Endodermal cell (in vitro differentiated cells): Measurements from ENCODE around the gene VWA8. TPM values are rescaled to one million over a fixed set of nuclear protein-coding genes. Genes with fewer than 3 reads are reported as not detected.

Source experiments
- DNase-seq: peaks from one replicate; pipeline ENCODE4 v3.0.0-alpha.2; 2017
- H3K27ac ChIP-seq: 2 replicates; pipeline ENCODE4 v1.5.1; 2013; ENCODE audit warnings: mild to moderate bottlenecking, low read depth, low read length, moderate library complexity
- H3K27me3 ChIP-seq: 2 replicates; pipeline ENCODE4 v1.6.1; 2013; ENCODE audit warnings: mild to moderate bottlenecking, low read length, moderate library complexity; ENCODE audit not compliant: insufficient read depth, control insufficient read depth, poor library complexity, severe bottlenecking
- H3K36me3 ChIP-seq: 2 replicates; pipeline ENCODE4 v1.7.0; 2013; ENCODE audit warnings: mild to moderate bottlenecking, low read length, moderate library complexity; ENCODE audit not compliant: control insufficient read depth, insufficient read depth
- H3K4me1 ChIP-seq: one replicate; pipeline ENCODE4 v1.7.0; 2013; ENCODE audit warnings: low read length; ENCODE audit not compliant: control insufficient read depth, insufficient read depth
- H3K4me3 ChIP-seq: 2 replicates; pipeline ENCODE4 v1.5.1; 2013; ENCODE audit warnings: mild to moderate bottlenecking, low read length, moderate library complexity
- H3K9ac ChIP-seq: 2 replicates; pipeline ENCODE4 v1.6.1; 2013; ENCODE audit warnings: mild to moderate bottlenecking, low read length, moderate library complexity; ENCODE audit not compliant: poor library complexity, severe bottlenecking; ENCODE audit errors: extremely low read depth
- H3K9me3 ChIP-seq: 2 replicates; pipeline ENCODE4 v1.6.1; 2013; ENCODE audit warnings: mild to moderate bottlenecking, low read length, moderate library complexity; ENCODE audit not compliant: control insufficient read depth
- H3K27ac Mint-ChIP-seq: 2 replicates; pipeline ENCODE4 v1.8.0; 2020; ENCODE audit warnings: mixed read lengths
- H3K27me3 Mint-ChIP-seq: 2 replicates; pipeline ENCODE4 v1.8.0; 2021; ENCODE audit warnings: mild to moderate bottlenecking, mixed read lengths; ENCODE audit not compliant: insufficient read depth
- H3K36me3 Mint-ChIP-seq: 2 replicates; pipeline ENCODE4 v1.8.0; 2020; ENCODE audit warnings: low read depth, mixed read lengths
- H3K4me1 Mint-ChIP-seq: 2 replicates; pipeline ENCODE4 v1.8.0; 2020; ENCODE audit warnings: mixed read lengths
- H3K4me3 Mint-ChIP-seq: 2 replicates; pipeline ENCODE4 v1.8.0; 2020; ENCODE audit warnings: mild to moderate bottlenecking, moderate library complexity, mixed read lengths
- H3K9me3 Mint-ChIP-seq: 2 replicates; pipeline ENCODE4 v1.8.0; 2020; ENCODE audit warnings: mild to moderate bottlenecking, mixed read lengths
- WGBS, 2 experiments: methylation state at CpG; one replicate each; pipeline versions ENCODE4 v1.1.5 to v1.1.7; 2013; ENCODE audit warnings: missing lambda C conversion rate in 2 of 2, mixed read lengths in 1 of 2; ENCODE audit not compliant: insufficient coverage in 1 of 2, insufficient read length in 1 of 2; 5-methylcytosine and 5-hydroxymethylcytosine counted together
- total RNA-seq, 2 donors: library from RNA; stranded (reverse); fragmentation: NEBNext Ultra II Directional in 1 of 2; extraction: Animal tissue kit (Norgen Biotek cat#: 25700) in 1 of 2; gene quantifications; 2 replicates in 1 of 2; 3 replicates in 1 of 2; pipeline ENCODE4 v1.2.1, GENCODE V29; 2021
- TF ChIP-seq, protein P1 (sequence below): fragments of 200-600 bp; sonication (generic); conservative IDR thresholded peaks from 2 replicates; pipeline ENCODE4 v1.5.0; 2021; ENCODE audit warnings: antibody characterized with exemption, mild to moderate bottlenecking

Gene VWA8
- total RNA-seq, 2 donors from 2014 or later = 24.6 to 25.6 TPM

DNA sequence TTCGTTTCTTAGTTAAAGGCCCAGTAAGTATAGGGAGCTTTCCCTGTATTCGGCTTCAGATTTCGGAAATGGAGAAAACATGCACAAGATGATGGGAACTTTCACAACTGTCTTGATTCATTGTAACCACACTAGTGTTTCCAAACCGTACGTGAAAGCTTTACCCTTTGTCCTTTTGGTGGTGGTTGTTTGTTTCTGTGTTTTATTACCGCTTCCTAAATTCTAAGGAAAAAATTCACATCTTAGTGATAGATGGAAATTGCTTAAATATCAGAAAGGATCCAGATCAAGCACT lies 504 bp upstream of the VWA8 start:
- H3K27ac ChIP-seq = no peak overlapping the region
- WGBS, 2 experiments = 52 to 56% methylated on average over 3 to 6 of the region's 6 CpGs
- no peaks in the 10 kb centered on the region for H3K9me3 ChIP-seq
- no peak for DNase-seq
- Mint-ChIP-seq H3K36me3 (no peaks in the 10 kb centered on the region), H3K27ac (peak overlapping the region; percentile 96), H3K9me3 (no peaks in the 10 kb centered on the region), H3K4me1 (peaks cover 33% of the 10 kb centered on the region), H3K4me3 (peak overlapping the region; percentile 85), H3K27me3 (peaks cover 12% of the 10 kb centered on the region)
- H3K4me1 ChIP-seq = peaks cover 6% of the 10 kb centered on the region
- H3K9ac ChIP-seq = peak overlapping the region; percentile 58
- TF ChIP-seq, protein P1, sequence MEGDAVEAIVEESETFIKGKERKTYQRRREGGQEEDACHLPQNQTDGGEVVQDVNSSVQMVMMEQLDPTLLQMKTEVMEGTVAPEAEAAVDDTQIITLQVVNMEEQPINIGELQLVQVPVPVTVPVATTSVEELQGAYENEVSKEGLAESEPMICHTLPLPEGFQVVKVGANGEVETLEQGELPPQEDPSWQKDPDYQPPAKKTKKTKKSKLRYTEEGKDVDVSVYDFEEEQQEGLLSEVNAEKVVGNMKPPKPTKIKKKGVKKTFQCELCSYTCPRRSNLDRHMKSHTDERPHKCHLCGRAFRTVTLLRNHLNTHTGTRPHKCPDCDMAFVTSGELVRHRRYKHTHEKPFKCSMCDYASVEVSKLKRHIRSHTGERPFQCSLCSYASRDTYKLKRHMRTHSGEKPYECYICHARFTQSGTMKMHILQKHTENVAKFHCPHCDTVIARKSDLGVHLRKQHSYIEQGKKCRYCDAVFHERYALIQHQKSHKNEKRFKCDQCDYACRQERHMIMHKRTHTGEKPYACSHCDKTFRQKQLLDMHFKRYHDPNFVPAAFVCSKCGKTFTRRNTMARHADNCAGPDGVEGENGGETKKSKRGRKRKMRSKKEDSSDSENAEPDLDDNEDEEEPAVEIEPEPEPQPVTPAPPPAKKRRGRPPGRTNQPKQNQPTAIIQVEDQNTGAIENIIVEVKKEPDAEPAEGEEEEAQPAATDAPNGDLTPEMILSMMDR = no peak
- H3K27me3 ChIP-seq = peaks cover 6% of the 10 kb centered on the region
- H3K36me3 ChIP-seq = no peaks in the 10 kb centered on the region
- H3K4me3 ChIP-seq = peak overlapping the region; percentile 91

DNA sequence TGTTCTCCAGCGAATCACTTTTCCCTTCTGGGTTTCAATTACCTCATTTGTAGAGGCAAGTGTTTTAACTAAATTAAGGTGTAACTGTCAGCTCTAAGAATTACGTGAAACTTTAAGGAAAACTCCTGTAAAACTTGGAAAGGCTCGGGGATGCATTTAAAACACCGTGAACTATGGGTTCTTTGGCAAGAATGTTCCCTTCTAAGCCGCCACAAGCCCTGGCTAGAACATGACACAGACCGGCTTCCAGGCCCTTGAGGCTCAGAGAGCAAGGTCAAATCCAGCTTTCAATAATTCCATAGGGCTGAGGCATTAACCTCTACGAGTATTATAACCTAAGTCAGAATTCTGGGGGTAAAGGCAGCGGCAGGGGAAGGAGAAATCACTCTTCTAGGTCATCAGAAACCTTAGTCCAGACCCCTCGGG lies 685 bp downstream of the VWA8 start:
- WGBS, 2 experiments = 21% methylated on average over 8 to 9 of the region's 9 CpGs
- Histone ChIP-seq H3K9ac (peak overlapping the region; percentile 58), H3K27me3 (peaks cover 6% of the 10 kb centered on the region), H3K9me3 (no peaks in the 10 kb centered on the region), H3K4me1 (peaks cover 8% of the 10 kb centered on the region), H3K4me3 (peak overlapping the region; percentile 91), H3K36me3 (no peaks in the 10 kb centered on the region), H3K27ac (no peak overlapping the region)
- Mint-ChIP-seq H3K27me3 (peaks cover 12% of the 10 kb centered on the region), H3K9me3 (no peaks in the 10 kb centered on the region), H3K27ac (peak overlapping the region; percentile 89), H3K36me3 (no peaks in the 10 kb centered on the region), H3K4me3 (peak overlapping the region; percentile 85), H3K4me1 (peaks cover 40% of the 10 kb centered on the region)
- peak; percentile 73 for DNase-seq
- TF ChIP-seq, protein P1 = no peak

- H3K27me3 ChIP-seq = no peaks in the 10 kb centered on the region
- no peaks in the 10 kb centered on the region for H3K9me3 ChIP-seq
- TF ChIP-seq, protein P1 = no peak
- DNase-seq = no peak
- Mint-ChIP-seq H3K4me3 (no peak overlapping the region), H3K36me3 (no peaks in the 10 kb centered on the region), H3K27me3 (no peaks in the 10 kb centered on the region), H3K27ac (no peak overlapping the region), H3K9me3 (no peaks in the 10 kb centered on the region), H3K4me1 (peaks cover 45% of the 10 kb centered on the region)
- H3K9ac ChIP-seq = no peak overlapping the region
- H3K36me3 ChIP-seq = no peaks in the 10 kb centered on the region
- peaks cover 8% of the 10 kb centered on the region for H3K4me1 ChIP-seq
- no peak overlapping the region for H3K27ac ChIP-seq
- no peak overlapping the region for H3K4me3 ChIP-seq
These were observed 4.6 kb downstream of the VWA8 start for GRCh38 chr13:41956272-41956671.
